Common myeloid progenitor, CD34-positive (primary cell): ENCODE results near the gene NRCAM.

Source experiments
- CTCF ChIA-PET: fragments of 350-600 bp; sonication (Branson Sonifier 250); formaldehyde crosslinking; loops from one replicate; lab custom pipeline; 2021; ENCODE audit warnings: antibody characterized with exemption; lab: Charles Lee
- POLR2A ChIA-PET: fragments of 350-600 bp; sonication (Branson Sonifier 250); formaldehyde crosslinking; loops from one replicate; lab custom pipeline; 2021; ENCODE audit warnings: antibody characterized with exemption; lab: Charles Lee
- DNase-seq, 3 donors: peaks; one replicate each; pipeline versions ENCODE4 v3.0.0 to v3.0.0-alpha.2; 2013
- H3K27ac ChIP-seq, 2 experiments: 1 replicate in 1 of 2; 2 replicates in 1 of 2; pipeline ENCODE4 v1.7.0; 2013; ENCODE audit warnings: inconsistent platforms in 2 of 2, low read length in 2 of 2, mild to moderate bottlenecking in 2 of 2, low read depth in 1 of 2, moderate library complexity in 1 of 2; ENCODE audit not compliant: severe bottlenecking in 2 of 2, insufficient read depth in 1 of 2, poor library complexity in 1 of 2
- H3K27me3 ChIP-seq, 5 experiments: replicated peaks in 2 of 5; 1 replicate in 3 of 5; 2 replicates in 2 of 5; pipeline versions ENCODE4 v1.6.1 to v1.7.0; 2013; ENCODE audit warnings: low read length in 4 of 5, mild to moderate bottlenecking in 2 of 5, moderate library complexity in 2 of 5, inconsistent platforms in 1 of 5; ENCODE audit not compliant: insufficient read depth in 5 of 5, control insufficient read depth in 4 of 5
- H3K36me3 ChIP-seq, 4 experiments: 1 replicate in 2 of 4; 2 replicates in 2 of 4; pipeline versions ENCODE4 v1.6.1 to v1.7.0; 2013; ENCODE audit warnings: low read length in 3 of 4, control low read depth in 1 of 4, mild to moderate bottlenecking in 1 of 4; ENCODE audit not compliant: control insufficient read depth in 4 of 4, insufficient read depth in 4 of 4
- H3K4me1 ChIP-seq, 4 experiments: 1 replicate in 3 of 4; 2 replicates in 1 of 4; pipeline versions ENCODE4 v1.6.1 to v1.7.1; 2013; ENCODE audit warnings: low read length in 3 of 4, mild to moderate bottlenecking in 3 of 4, control low read depth in 1 of 4, inconsistent platforms in 1 of 4, moderate library complexity in 1 of 4; ENCODE audit not compliant: control insufficient read depth in 4 of 4, insufficient read depth in 4 of 4; ENCODE audit errors: control extremely low read depth in 1 of 4
- H3K4me3 ChIP-seq, 7 experiments: 1 replicate in 4 of 7; 2 replicates in 3 of 7; pipeline versions ENCODE4 v1.5.1 to v1.7.0; 2013; ENCODE audit warnings: mild to moderate bottlenecking in 7 of 7, low read length in 6 of 7, moderate library complexity in 6 of 7, inconsistent platforms in 2 of 7, low read depth in 2 of 7, control low read depth in 1 of 7; ENCODE audit not compliant: insufficient read depth in 4 of 7, control insufficient read depth in 1 of 7; ENCODE audit errors: extremely low read depth in 1 of 7
- H3K9me3 ChIP-seq, 5 experiments: 1 replicate in 4 of 5; 2 replicates in 1 of 5; pipeline versions ENCODE4 v1.6.1 to v1.7.1; 2013; ENCODE audit warnings: low read length in 4 of 5, mild to moderate bottlenecking in 2 of 5, inconsistent platforms in 1 of 5, low read depth in 1 of 5, moderate library complexity in 1 of 5; ENCODE audit not compliant: control insufficient read depth in 4 of 5, insufficient read depth in 2 of 5; ENCODE audit errors: control extremely low read depth in 1 of 5
- WGBS: methylation state at CpG from one replicate; pipeline ENCODE4 v1.1.5; 2013; ENCODE audit not compliant: insufficient coverage; 5-methylcytosine and 5-hydroxymethylcytosine counted together

NRCAM gene

DNA sequence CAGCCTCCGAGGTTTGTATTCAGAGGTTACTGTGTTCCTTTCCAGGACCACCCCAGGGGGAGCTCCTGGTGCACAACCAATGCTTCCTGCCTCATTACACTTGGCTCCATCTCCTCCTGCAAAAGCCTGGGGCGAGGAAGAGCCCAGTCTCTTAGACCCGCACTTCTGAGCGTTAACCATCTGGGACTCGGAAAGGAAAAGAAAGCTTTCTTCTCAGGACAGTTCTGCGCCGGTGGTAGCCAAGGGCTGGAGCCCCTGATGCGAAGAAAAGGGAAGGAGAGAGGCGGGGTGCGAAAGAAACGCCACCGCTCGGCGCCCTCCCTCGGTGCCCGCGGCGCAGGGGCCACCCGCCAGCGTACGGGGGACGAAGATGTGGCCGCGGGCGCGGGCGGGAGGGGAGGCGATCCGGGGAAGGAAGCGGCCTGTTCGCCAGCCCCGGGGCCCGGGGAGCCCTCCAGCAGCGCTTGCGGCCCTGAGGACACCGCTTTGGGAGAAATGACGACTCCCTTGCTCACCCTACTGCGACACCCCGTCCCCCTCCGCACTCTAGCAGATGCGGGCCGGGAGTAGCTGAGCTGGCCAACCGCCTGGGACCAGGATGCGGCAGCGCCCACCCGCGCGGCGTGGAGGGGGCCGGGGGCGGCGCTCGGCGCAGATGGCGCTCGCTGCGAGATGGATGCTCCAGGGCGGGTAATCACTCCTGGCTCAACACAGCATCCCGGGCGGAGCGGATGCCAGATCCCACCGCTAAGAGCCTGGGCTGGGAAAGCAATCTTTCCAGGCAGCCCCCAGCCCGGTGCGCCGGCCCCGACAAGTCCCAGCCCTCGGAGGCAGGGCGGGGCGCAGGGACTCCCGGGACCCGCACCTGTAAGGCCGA lies 1.3 kb downstream of the NRCAM start:
- Histone ChIP-seq H3K27me3 (peaks cover 29 to 93% (median 55%) of the 10 kb centered on the region in 5 experiments), H3K9me3 (peaks cover 0 to 2% (median 0%) of the 10 kb centered on the region in 5 experiments), H3K4me1 (peaks cover 0 to 22% (median 21%) of the 10 kb centered on the region in 4 experiments), H3K27ac (no peak overlapping the region), H3K4me3 (peak overlapping the region; percentile 18 to 71 (median 59)), H3K36me3 (no peaks in the 10 kb centered on the region)
- CTCF ChIA-PET: interaction anchor here (1.0 to 2.5 kb wide), 6 partner anchors 11 to 272 kb away, joined by 3 to 9 read pairs (median 3); no protein-coding TSS in a partner anchor
- 0% methylated on average over 57 of the region's 72 CpGs for WGBS
- POLR2A ChIA-PET: no interaction called here
- peak; percentile 22 to 43 (median 34) for DNase-seq

DNA sequence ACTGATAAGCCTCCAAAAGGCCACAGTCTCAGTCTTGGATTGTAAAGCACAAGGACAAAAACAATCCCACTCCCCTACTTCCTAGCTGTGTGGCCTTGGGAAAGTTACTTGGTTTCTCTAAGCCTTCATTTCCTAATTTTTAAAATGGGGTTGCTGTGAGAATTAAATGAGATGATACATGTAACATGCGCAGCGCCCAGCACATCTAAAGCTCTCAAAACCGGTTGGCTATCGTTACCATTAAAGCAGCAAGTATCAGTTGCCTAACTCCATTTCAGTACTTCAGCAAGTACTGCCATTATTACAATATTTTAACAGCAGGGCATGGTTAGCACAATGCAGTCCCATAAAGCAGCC lies 1.9 kb downstream of the NRCAM start:
- peaks cover 0 to 22% (median 21%) of the 10 kb centered on the region in 4 experiments for H3K4me1 ChIP-seq
- ChIA-PET POLR2A (no interaction called here), CTCF (interaction anchor here (1.0 to 2.6 kb wide), 7 partner anchors 11 to 271 kb away, joined by 3 to 11 read pairs (median 5); no protein-coding TSS in a partner anchor)
- WGBS: 40% methylated on average over 4 of the region's 4 CpGs
- no peak for DNase-seq
- peaks cover 0 to 2% (median 0%) of the 10 kb centered on the region in 5 experiments for H3K9me3 ChIP-seq
- peak overlapping the region in 6 of 7 experiments; percentile 48 to 71 (median 62) for H3K4me3 ChIP-seq
- H3K36me3 ChIP-seq: no peaks in the 10 kb centered on the region
- no peak overlapping the region for H3K27ac ChIP-seq
- H3K27me3 ChIP-seq: peaks cover 29 to 91% (median 52%) of the 10 kb centered on the region in 5 experiments

DNA sequence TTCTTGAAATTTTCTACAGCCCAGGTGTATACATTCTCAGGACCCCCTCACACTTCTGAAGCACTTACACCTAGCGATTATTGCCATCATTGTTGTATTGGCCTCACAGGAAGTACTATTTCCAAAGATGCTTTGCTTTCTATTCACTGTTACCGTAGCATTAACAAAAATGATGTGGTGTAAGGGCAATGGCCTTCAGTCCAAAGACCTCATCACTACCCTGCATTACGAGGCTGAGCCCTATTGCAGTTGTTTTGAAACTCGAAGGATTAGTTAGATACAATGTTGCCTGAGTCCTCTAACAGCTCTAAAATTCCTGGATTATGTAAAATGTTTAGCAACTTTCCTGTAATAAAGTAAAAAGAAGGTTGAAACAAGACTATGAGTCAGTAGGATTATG lies 2.9 kb downstream of the NRCAM start:
- no peak overlapping the region for H3K27ac ChIP-seq
- peaks cover 25 to 91% (median 50%) of the 10 kb centered on the region in 5 experiments for H3K27me3 ChIP-seq
- H3K36me3 ChIP-seq: no peaks in the 10 kb centered on the region
- POLR2A ChIA-PET: no interaction called here
- 96% methylated on average over 3 of the region's 4 CpGs for WGBS
- peaks cover 0 to 2% (median 0%) of the 10 kb centered on the region in 5 experiments for H3K9me3 ChIP-seq
- H3K4me3 ChIP-seq: no peak overlapping the region
- CTCF ChIA-PET: interaction anchor here (0.7 to 2.6 kb wide), 12 partner anchors 10 to 270 kb away, joined by 3 to 11 read pairs (median 3); no protein-coding TSS in a partner anchor
- H3K4me1 ChIP-seq: peaks cover 0 to 22% (median 21%) of the 10 kb centered on the region in 4 experiments
- no peak for DNase-seq

DNA sequence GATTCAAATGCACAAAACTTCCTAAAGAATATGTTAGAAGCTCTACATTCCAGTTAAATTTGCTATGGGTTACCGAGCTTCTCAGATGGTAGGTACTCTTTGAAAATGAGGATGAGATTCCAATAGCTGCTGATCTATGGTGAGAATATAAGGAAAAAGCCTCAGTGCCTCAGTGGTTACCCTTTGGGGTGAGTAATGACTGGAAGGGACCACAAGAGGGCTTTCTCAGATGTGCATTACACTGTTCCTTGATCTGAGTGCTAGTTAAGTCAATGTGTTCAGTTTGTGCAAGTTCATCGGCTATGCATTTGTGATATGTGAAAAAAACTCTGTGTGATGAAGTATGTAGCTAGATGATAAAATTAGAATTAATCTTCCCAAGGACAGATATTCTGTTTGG lies 3.5 kb downstream of the NRCAM start:
- CTCF ChIA-PET: interaction anchor here (0.7 to 2.6 kb wide), 11 partner anchors 10 to 269 kb away, joined by 3 to 11 read pairs (median 3); no protein-coding TSS in a partner anchor
- no peak overlapping the region for H3K27ac ChIP-seq
- H3K9me3 ChIP-seq: peaks cover 0 to 2% (median 0%) of the 10 kb centered on the region in 5 experiments
- POLR2A ChIA-PET: no interaction called here
- no peaks in the 10 kb centered on the region for H3K36me3 ChIP-seq
- WGBS: 56% methylated on average over 1 of the region's 2 CpGs
- DNase-seq: peak; percentile 29 to 57 (median 49)
- peaks cover 19 to 87% (median 44%) of the 10 kb centered on the region in 5 experiments for H3K27me3 ChIP-seq
- H3K4me1 ChIP-seq: peaks cover 0 to 22% (median 21%) of the 10 kb centered on the region in 4 experiments
- H3K4me3 ChIP-seq: no peak overlapping the region

DNA sequence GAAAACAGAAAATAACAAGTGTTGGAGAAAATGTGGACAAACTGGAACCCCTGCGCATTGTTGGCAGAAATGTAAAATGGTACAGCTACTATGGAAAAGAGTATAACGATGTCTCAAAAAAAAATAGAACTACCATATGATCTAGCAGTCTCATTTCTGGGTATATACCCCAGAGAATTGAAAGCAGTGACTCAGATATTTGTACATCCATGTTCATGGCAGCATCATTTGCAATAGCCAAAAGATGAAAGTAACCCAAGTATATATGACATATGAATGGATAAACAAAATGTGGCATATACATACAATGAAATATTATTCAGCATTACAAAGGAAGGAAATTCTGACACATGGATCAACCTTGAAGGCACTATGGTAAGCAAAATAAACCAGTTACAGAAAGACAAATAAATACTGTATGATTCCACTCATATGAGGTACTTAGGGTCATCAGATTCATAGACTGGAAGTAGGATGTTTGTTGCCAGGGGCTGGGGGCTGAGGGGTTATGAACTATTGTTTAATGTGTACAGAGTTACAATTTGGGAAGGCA lies 4.9 kb downstream of the NRCAM start:
- H3K36me3 ChIP-seq: no peaks in the 10 kb centered on the region
- DNase-seq: no peak
- H3K4me1 ChIP-seq: peaks cover 0 to 21% (median 18%) of the 10 kb centered on the region in 4 experiments
- H3K9me3 ChIP-seq: peaks cover 0 to 2% (median 0%) of the 10 kb centered on the region in 5 experiments
- H3K4me3 ChIP-seq: no peak overlapping the region
- POLR2A ChIA-PET: no interaction called here
- no peak overlapping the region for H3K27ac ChIP-seq
- no CpG with 5 or more reads among the region's 2 CpGs for WGBS
- CTCF ChIA-PET: no interaction called here
- peaks cover 19 to 87% (median 38%) of the 10 kb centered on the region in 5 experiments for H3K27me3 ChIP-seq

DNA sequence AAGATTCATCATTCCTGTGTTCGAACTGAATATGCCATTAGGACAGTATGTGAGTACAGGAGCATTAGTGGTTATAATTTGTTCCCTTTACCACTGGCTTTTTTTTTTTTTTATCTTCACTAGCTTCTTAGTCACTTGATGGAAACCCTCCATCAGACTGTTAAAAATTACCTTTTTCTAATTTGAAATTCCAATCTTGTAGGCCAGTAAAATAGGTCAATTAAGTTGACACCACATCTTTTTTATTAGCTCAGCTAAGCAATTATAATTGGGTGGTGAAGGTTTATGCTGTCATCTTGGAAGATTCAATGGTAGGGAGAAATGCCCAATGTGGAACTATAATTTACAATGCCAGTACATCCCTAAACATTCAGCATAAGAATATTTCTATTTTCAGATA lies 6.1 kb downstream of the NRCAM start:
- no peak for DNase-seq
- ChIA-PET POLR2A (no interaction called here), CTCF (no interaction called here)
- H3K9me3 ChIP-seq: peaks cover 0 to 2% (median 0%) of the 10 kb centered on the region in 5 experiments
- H3K4me3 ChIP-seq: no peak overlapping the region
- peaks cover 19 to 87% (median 43%) of the 10 kb centered on the region in 5 experiments for H3K27me3 ChIP-seq
- no peaks in the 10 kb centered on the region for H3K36me3 ChIP-seq
- peaks cover 0 to 8% (median 8%) of the 10 kb centered on the region in 4 experiments for H3K4me1 ChIP-seq
- no peak overlapping the region for H3K27ac ChIP-seq
- 80% methylated on average over 1 of the region's 1 CpG for WGBS
